Activated gamma-delta T cell (primary cell): ENCODE measurements around the gene EIF4EBP2.

Experiments used
- DNase-seq: peaks from one replicate; lab custom pipeline; 2025; lab: John Stamatoyannopoulos, UW

EIF4EBP2 gene

GRCh38 chr10:70461397-70462348, 57.7 kb downstream of the EIF4EBP2 start:
- no peak for DNase-seq

- no peak for DNase-seq
These were observed 58.5 kb downstream of the EIF4EBP2 start for GRCh38 chr10:70462349-70462984.

GRCh38 chr10:70465278-70465677, 61.3 kb downstream of the EIF4EBP2 start:
- DNase-seq: no peak

DNA sequence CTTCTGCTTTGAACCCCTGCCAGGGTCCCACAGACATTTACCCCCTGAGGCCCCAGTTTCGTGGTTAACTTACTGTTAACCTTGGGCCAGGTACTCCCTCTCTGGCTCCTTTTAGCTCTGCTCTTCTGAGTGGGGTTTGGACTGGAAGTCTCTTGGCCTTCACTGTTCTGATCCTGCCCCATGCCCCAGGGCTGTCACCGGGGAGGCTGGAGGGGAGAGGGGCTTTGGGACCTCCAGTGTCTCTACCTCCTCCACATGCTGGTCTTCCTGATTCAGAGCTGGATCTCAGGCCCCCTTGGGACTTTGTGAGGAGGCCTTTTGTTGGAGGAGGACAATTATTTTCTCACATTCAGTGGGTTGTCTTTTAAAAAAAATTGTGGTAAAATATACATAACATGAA, 61.9 kb downstream of the EIF4EBP2 start:
- no peak for DNase-seq

GRCh38 chr10:70466951-70467350, 63.0 kb downstream of the EIF4EBP2 start:
- no peak for DNase-seq

DNA sequence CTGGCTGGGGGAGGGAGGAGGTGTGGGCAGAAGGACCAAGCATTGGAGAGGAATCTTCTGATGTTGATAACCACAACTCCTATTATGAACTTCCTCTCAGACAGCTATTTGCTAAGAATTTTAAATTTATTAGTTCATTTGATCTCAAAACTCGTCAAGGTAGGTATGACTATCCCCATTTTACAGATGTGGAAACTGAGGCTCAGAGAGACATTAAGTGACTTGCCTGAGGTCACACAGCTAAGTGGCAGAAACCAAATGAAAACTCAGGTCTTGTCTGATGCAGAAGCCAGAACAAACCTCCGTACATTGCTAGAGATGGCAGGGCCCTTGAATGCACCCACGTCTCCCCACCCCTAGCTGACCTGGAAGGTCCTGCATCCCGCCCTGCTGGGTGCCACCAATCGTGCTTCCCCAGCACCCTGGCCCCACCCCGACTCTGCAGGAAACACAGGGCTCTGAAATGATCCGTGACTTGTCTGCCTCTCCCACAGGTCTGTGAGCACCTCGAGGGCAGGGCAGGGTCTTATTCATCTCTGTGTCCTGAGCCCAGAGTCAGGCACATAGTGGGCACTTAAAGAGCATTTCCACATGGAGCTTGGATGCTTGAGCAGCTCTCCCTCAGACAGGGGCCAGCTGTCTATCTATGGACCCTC, 69.0 kb downstream of the EIF4EBP2 start:
- no peak for DNase-seq

DNA sequence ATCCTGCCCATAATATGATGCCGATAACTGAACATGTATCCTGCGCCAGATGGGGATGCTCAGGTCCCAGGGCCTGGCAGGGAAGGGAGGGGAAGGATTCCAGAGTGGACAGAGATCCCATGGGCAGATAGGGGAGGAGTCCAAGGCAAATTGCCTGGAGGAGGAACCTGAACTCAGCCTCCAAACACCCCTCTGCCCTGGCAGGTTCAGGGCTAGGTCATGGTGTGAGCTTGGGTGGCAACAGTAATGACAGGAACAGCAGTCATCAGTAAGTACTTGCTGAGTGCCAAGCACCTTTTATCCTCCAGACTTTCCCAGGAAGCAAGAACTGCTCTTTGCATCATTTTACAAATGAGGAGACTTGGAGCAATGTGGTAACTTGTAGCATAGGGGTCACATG, 70.8 kb downstream of the EIF4EBP2 start:
- DNase-seq: no peak

GRCh38 chr10:70475661-70476060, 71.7 kb downstream of the EIF4EBP2 start:
- DNase-seq: no peak

DNA sequence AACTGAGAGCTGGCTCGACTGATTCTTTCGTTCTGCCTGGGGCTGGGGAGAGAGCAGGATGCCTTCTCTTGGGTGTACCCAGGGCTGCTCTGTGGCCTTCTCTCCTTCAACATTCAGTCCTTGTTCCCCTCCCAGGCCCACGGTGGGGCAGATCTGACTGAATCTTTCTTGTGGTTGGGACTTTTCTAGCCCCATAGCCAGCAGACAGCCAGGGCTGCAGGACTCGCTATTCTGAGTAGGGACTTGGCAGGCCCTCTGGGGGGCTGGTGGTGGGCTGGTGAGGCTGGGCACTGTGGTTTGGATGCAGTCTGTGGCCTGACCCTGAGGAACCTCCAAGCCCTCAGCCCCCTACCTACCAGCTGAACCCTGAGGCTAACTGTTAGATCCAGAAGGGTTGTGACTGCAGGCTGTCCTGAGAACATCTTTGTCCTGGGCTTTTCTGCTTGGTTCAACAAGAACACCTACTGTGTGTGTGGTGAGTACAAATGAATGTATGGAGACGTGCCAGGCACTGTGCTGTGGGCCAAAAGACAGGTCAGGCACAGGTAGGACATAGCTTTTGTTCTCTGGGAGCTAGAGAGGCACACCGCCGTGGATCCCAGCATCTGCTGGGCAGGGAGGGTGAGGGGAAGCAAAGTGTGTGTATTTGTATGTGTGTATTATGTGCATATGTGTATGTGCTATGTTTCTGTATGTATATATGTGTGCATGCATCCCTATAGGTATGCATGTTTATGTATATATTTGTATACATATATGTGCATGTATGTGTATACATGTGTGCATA, 72.5 kb downstream of the EIF4EBP2 start:
- no peak for DNase-seq

- DNase-seq: peak; percentile 62
These were observed 73.8 kb downstream of the EIF4EBP2 start for GRCh38 chr10:70477661-70478162.
